ENCODE data around the gene STX16. TPM values are rescaled to one million over a fixed set of nuclear protein-coding genes. Genes with fewer than 3 reads are reported as not detected.

The STX16 gene
- total RNA-seq, 4 donors from 2014 or later = 53.2 to 112 (median 65.8) TPM

GRCh38 chr20:58633161-58634053, 17.7 kb upstream of the STX16 start:
- no peak for TF ChIP-seq CTCF (IDR thresholded peaks at IDR 0.05; ENCODE audit: low read depth)

GRCh38 chr20:58634059-58634458, 17.0 kb upstream of the STX16 start:
- TF ChIP-seq CTCF (IDR thresholded peaks at IDR 0.05; ENCODE audit: low read depth) = no peak

- no peak for TF ChIP-seq CTCF (IDR thresholded peaks at IDR 0.05; ENCODE audit: low read depth)
Observed at GRCh38 chr20:58634521-58635278, 16.4 kb upstream of the STX16 start.

GRCh38 chr20:58635279-58635665, 15.8 kb upstream of the STX16 start:
- no peak for TF ChIP-seq CTCF (IDR thresholded peaks at IDR 0.05; ENCODE audit: low read depth)

DNA sequence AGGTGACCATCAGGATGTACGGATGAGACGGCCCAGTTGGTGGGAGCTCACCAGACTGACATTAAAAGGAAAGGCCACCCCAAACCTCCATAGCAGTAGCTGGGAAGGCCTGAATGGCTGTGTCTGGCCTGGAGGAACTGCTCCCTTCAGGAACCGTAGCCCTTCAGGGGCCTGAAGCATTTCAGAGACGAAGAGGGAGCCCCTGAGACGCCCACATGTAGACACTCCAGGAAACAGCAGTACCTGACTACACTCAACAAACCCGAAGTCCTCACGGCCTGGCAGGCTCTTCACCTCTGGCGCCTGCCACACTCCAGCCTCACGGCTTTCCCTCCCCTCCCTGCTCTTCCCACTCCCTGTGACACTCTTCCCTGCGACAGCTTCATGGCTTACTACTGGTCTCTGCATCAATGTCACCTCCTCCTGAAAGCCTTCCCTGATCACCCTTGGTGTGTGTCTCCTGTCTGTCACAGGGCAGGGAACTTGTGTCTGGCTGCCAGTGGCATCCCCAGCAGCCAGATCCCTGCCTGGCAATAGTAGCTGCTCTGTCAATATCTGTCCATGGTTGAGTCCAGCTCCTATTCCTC, 14.6 kb upstream of the STX16 start:
- TF ChIP-seq CTCF (IDR thresholded peaks at IDR 0.05; ENCODE audit: low read depth) = no peak

DNA sequence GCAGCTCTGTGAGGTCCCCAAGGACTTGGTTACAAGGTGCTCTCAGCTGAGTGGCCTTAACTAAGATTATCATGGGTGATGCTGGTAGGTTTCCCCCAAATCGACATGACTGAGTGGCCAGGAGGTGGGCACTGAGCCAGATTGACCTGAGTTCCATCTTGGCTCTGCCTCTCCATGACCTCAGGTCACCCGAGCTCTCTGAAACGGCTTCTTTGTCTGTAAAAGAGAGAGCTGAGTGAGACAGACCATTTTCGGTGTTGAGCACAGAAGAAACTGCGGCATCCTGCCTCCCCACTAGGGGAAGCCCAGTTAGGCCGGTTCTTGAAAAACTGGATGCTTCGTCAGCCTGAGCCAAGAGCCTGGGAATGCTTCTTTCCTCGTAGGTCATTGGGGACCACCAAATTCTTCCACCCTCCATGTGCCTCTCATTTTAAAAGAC, 14.1 kb upstream of the STX16 start:
- no peak for TF ChIP-seq CTCF (IDR thresholded peaks at IDR 0.05; ENCODE audit: low read depth)

Measured in subcutaneous adipose tissue (tissue), 4 donors.